Large intestine (tissue), 3 donors: Measurements from ENCODE around the gene CNTN4. TPM values are rescaled to one million over a fixed set of nuclear protein-coding genes. Genes with fewer than 3 reads are reported as not detected.

Source experiments
- DNase-seq, 2 donors: peaks; one replicate each; pipeline versions ENCODE4 v3.0.0 to v3.0.0-alpha.2; 2013
- H3K27ac ChIP-seq: one replicate; pipeline ENCODE4 v1.5.1; 2013; ENCODE audit warnings: low read length
- H3K27me3 ChIP-seq: 2 replicates; pipeline ENCODE4 v1.6.1; 2013; ENCODE audit warnings: low read length; ENCODE audit not compliant: control insufficient read depth, insufficient read depth
- H3K36me3 ChIP-seq: 2 replicates; pipeline ENCODE4 v1.6.1; 2013; ENCODE audit warnings: low read length; ENCODE audit not compliant: control insufficient read depth, insufficient read depth
- H3K4me1 ChIP-seq: one replicate; pipeline ENCODE4 v1.6.1; 2013; ENCODE audit warnings: low read length; ENCODE audit not compliant: control insufficient read depth, insufficient read depth
- H3K4me3 ChIP-seq: one replicate; pipeline ENCODE4 v1.5.1; 2013; ENCODE audit warnings: low read length
- H3K9me3 ChIP-seq: one replicate; pipeline ENCODE4 v1.6.1; 2013; ENCODE audit warnings: mild to moderate bottlenecking, low read depth, low read length, moderate library complexity; ENCODE audit not compliant: control insufficient read depth
- WGBS: methylation state at CpG from one replicate; pipeline ENCODE4 v1.1.5; 2013; ENCODE audit warnings: low lambda C conversion rate; ENCODE audit not compliant: insufficient coverage; 5-methylcytosine and 5-hydroxymethylcytosine counted together
- polyA plus RNA-seq: library from polyadenylated mRNA; unstranded; fragments of 120-200 nt; gene quantifications from one replicate; pipeline ENCODE4 v1.2.1, GENCODE V29; 2013

CNTN4 gene
- polyA plus RNA-seq, 1 donor = 9.3 TPM

DNA sequence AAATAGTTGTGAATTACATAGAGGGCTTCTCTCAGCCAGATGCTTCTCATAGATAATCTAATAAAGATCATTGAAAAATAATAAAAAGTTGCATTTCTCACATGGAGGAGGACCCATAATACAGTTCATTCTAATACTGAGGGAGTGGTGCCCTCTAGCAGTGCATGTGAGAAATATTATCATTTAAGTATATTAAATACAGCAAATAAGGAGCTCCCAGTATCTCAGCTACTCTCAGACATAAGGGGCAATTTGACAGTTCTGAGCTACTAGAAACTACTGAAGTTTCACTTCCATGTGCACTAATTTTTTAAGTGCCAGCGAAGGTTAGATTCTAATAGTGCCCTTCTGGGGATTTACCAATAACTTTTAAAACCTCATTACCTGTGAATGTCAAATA is 823.2 kb downstream of the CNTN4 start:
- H3K4me3 ChIP-seq = no peak overlapping the region
- H3K4me1 ChIP-seq = no peaks in the 10 kb centered on the region
- H3K9me3 ChIP-seq = peaks cover 4% of the 10 kb centered on the region
- 80% methylated on average over 1 of the region's 1 CpG for WGBS
- DNase-seq = peak; percentile 13 to 22
- H3K27me3 ChIP-seq = no peaks in the 10 kb centered on the region
- no peak overlapping the region for H3K27ac ChIP-seq
- H3K36me3 ChIP-seq = no peaks in the 10 kb centered on the region

DNA sequence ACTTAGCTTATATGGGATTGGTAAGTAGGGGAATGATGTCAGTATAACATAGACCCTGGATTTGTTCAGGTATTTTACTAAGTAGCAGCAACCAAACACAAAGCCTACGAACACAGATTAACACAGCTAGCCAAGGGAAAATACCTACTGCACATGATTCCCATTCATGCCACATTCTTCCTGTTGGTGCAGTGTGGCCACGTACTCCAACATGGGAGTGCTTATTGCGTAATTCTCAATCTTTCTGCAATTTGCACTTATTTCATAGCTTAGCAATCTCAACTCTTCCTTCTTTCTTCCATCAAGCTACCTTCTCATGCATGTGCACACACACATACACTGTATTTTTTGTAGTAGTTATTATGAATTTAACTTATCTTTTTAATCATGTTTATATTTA is 824.7 kb downstream of the CNTN4 start:
- Histone ChIP-seq H3K27me3 (no peaks in the 10 kb centered on the region), H3K27ac (no peak overlapping the region), H3K9me3 (no peaks in the 10 kb centered on the region), H3K4me1 (no peaks in the 10 kb centered on the region), H3K4me3 (no peak overlapping the region), H3K36me3 (no peaks in the 10 kb centered on the region)
- WGBS = 76% methylated on average over 3 of the region's 3 CpGs
- DNase-seq = no peak

DNA sequence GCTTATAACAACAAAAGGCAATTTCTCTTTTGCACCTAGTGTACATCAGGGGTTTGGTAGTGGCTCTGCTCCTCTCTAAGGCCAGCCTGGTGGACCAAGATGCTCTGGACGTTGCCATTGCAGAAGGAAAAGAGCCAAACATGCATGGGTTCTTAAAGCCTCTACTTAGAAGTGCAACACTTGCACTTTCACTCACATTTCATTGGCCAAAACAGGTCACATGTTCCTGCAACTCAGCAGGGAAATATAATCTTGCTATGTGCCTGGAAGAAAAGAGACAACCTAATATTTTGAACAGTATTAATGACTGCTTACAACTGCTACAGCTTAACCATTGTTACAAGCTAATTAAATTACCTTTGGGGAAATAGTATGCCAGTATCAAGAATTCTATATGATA is 828.6 kb downstream of the CNTN4 start:
- H3K9me3 ChIP-seq = peaks cover 4% of the 10 kb centered on the region
- H3K27me3 ChIP-seq = no peaks in the 10 kb centered on the region
- H3K36me3 ChIP-seq = no peaks in the 10 kb centered on the region
- no CpG with 5 or more reads among the region's 1 CpG for WGBS
- no peak for DNase-seq
- no peak overlapping the region for H3K27ac ChIP-seq
- H3K4me3 ChIP-seq = no peak overlapping the region
- H3K4me1 ChIP-seq = no peaks in the 10 kb centered on the region

DNA sequence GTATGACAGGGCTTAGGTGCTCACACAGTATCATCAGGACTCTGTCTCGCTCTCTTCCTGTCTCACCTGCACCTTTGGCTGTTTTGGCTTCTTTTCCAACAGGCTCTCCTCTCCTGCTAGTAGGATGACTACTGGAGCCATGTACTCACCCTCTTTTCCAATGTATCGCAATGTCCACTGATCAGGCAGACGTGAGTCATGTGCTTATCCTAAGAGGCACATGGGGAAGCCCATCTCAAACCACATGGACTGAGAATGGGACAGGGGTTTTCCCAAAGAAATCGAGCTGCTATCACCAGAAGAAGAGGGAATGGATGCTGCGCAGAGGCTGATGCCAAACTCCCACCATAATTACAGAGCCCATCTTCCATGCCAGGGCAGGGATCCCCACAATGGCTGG is 830.9 kb downstream of the CNTN4 start:
- Histone ChIP-seq H3K27ac (no peak overlapping the region), H3K4me3 (no peak overlapping the region), H3K9me3 (peaks cover 8% of the 10 kb centered on the region), H3K36me3 (no peaks in the 10 kb centered on the region), H3K27me3 (no peaks in the 10 kb centered on the region), H3K4me1 (no peaks in the 10 kb centered on the region)
- WGBS = no CpG with 5 or more reads among the region's 5 CpGs
- no peak for DNase-seq

DNA sequence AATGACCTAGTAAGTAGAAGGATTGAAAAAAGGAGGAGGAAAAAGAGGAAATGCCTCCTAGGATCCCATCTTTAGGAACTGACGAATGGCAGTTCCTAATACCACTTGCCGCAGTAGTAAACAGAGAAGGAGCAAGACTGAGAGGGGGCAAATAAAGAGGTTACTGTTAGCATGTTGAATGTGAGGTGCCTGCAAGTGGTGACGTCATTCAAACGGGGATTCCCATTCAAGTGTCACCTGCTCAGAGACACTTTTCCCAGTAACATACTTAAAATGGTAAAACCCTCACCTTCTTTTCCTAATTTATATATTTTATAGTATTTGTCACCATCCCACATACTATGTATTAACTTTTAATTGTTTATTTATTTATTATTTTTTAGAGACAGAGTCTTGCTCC is 832.6 kb downstream of the CNTN4 start:
- Histone ChIP-seq H3K36me3 (no peaks in the 10 kb centered on the region), H3K4me3 (no peak overlapping the region), H3K27me3 (no peaks in the 10 kb centered on the region), H3K27ac (no peak overlapping the region), H3K9me3 (peaks cover 8% of the 10 kb centered on the region), H3K4me1 (no peaks in the 10 kb centered on the region)
- no CpG with 5 or more reads among the region's 4 CpGs for WGBS
- no peak for DNase-seq

DNA sequence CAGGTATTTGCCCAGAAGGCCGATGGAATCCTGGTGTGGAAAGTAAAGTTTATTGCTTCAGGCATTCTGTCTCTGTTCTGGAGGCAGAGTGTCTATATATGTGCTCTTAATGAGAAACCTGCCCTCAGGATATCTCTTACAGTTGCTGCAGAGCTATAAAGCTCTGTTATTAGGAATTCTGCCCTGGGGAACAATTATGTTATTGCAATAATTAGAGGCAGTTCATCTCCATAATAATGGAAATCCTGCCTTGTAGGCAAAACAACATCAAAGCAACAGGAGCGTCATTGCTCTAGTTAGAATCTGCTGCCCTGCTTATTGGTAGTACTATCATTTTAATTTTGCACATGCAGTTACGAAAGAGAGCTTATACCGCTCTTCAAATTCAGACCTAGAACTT is 835.9 kb downstream of the CNTN4 start:
- peaks cover 8% of the 10 kb centered on the region for H3K9me3 ChIP-seq
- no peak overlapping the region for H3K27ac ChIP-seq
- H3K4me3 ChIP-seq = no peak overlapping the region
- no peaks in the 10 kb centered on the region for H3K4me1 ChIP-seq
- DNase-seq = no peak
- H3K27me3 ChIP-seq = no peaks in the 10 kb centered on the region
- H3K36me3 ChIP-seq = no peaks in the 10 kb centered on the region
- WGBS = 80% methylated on average over 1 of the region's 4 CpGs

DNA sequence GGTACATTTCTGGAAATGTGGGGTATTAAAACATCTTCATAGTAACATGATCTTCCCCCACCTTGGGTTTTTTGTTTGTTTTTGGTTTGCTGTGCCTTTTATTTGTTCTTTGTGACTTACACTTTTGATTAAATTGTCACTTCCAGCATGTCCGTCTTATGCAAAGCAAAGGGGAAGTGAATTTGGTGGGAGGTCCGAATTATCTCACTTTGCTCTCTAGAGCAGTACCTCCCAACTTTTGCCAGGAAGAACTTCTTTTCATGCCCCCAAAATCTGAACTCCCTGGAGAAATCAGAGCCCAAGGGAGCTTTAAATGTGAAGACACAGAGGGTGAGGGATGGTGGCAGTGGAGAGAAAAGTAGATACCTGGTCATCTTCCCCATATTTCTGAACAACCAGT is 838.4 kb downstream of the CNTN4 start:
- Histone ChIP-seq H3K27ac (no peak overlapping the region), H3K4me1 (no peaks in the 10 kb centered on the region), H3K27me3 (no peaks in the 10 kb centered on the region), H3K36me3 (no peaks in the 10 kb centered on the region), H3K9me3 (peaks cover 6% of the 10 kb centered on the region), H3K4me3 (no peak overlapping the region)
- no CpG with 5 or more reads among the region's 2 CpGs for WGBS
- DNase-seq = no peak

DNA sequence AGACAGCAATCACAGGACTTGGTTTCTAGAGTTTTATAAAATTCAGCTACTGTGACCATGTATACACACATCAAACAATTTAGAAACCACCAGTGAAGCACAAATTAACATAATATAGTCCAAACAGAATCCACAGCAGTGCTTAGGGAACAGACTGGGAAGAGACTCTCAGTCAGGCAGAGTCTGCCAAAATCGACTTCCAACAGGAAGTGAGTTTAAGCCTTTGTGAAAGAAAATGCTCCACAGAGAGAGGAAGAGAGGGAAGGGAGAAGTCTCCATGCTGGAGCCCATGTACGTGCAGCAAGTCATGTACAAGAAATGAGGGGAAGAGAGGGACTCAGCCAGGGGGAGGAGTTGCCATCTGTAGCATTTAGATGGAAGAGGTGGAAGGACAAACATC is 838.9 kb downstream of the CNTN4 start:
- H3K4me3 ChIP-seq = no peak overlapping the region
- H3K27me3 ChIP-seq = no peaks in the 10 kb centered on the region
- no peak overlapping the region for H3K27ac ChIP-seq
- DNase-seq = no peak
- 84% methylated on average over 2 of the region's 2 CpGs for WGBS
- H3K36me3 ChIP-seq = no peaks in the 10 kb centered on the region
- H3K4me1 ChIP-seq = no peaks in the 10 kb centered on the region
- H3K9me3 ChIP-seq = peaks cover 1% of the 10 kb centered on the region

DNA sequence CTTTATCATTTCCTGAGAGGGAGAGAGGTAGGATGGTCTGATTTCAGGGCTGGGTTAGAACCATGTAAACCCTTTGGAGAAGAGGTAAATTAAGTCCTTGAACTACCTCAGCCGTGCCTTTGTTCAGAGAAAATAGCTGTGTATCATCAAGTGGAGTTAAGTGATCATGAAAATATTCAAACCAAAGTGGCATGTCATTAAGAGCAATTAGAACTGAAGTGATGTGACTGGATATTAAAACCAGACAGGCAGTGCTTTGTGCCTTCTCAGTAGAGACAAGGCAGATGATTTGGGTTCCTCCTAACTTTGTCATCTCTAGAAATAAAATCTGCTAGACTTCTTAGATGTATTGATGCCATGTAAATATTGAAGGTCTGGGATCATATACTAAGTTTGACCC is 840.0 kb downstream of the CNTN4 start:
- H3K4me1 ChIP-seq = no peaks in the 10 kb centered on the region
- DNase-seq = no peak
- H3K9me3 ChIP-seq = no peaks in the 10 kb centered on the region
- H3K27ac ChIP-seq = no peak overlapping the region
- no CpG with 5 or more reads among the region's 1 CpG for WGBS
- no peaks in the 10 kb centered on the region for H3K36me3 ChIP-seq
- no peaks in the 10 kb centered on the region for H3K27me3 ChIP-seq
- H3K4me3 ChIP-seq = no peak overlapping the region

DNA sequence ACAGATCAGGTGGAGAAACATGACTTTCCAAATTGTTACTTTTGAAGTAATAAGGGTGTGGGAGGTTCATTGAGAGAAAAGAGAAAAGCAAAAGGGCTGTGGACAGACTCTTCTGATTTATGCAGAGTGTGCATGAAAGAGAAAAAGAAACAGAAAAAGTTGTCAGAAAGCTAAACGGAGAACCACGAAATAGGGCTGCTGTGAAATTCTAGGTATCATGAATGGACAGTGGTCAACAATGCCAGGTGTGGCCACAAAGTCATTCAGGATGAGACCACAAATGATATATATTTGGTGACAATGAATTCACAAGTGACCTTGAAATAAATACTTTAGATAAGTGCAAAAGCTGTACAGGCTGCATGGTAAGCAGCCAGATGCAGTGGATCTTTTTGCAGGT is 841.4 kb downstream of the CNTN4 start:
- Histone ChIP-seq H3K27ac (no peak overlapping the region), H3K9me3 (no peaks in the 10 kb centered on the region), H3K27me3 (no peaks in the 10 kb centered on the region), H3K36me3 (no peaks in the 10 kb centered on the region), H3K4me3 (no peak overlapping the region), H3K4me1 (no peaks in the 10 kb centered on the region)
- WGBS = 100% methylated on average over 2 of the region's 2 CpGs
- no peak for DNase-seq

DNA sequence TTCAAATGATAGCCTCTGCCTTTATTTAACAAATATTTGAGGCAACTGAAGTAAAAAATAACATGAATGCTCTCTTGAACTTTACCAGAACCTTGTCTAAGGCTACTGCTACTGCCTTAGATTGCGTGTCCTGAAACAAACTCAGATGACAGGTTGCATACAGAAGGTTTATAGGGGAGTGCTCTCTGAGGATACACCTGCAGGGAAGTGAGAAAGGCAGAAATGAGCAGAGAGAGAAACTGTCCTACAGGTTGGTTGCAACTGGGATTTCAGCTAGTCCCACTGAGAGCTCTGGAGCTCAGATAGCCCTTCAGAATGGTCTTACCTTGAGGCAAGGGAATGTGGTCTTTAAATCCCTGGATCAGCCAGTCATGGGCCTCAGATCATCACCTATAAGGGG is 846.0 kb downstream of the CNTN4 start:
- H3K36me3 ChIP-seq = no peaks in the 10 kb centered on the region
- no CpG with 5 or more reads among the region's 1 CpG for WGBS
- DNase-seq = no peak
- H3K4me3 ChIP-seq = no peak overlapping the region
- no peaks in the 10 kb centered on the region for H3K9me3 ChIP-seq
- no peaks in the 10 kb centered on the region for H3K4me1 ChIP-seq
- no peaks in the 10 kb centered on the region for H3K27me3 ChIP-seq
- H3K27ac ChIP-seq = no peak overlapping the region
